T-helper 2 cell treated with Interferon-gamma antibody and Interleukin-4, amounts not matched to agents 5 μg/mL and 100 μg/mL, for 36 hours (primary cell): ENCODE results near the gene FBLN2.

Experiments used
- DNase-seq: peaks from one replicate; pipeline ENCODE4 v3.0.0; 2021; ENCODE audit warnings: low spot score
- H3K27ac Mint-ChIP-seq: one replicate; pipeline ENCODE4 v1.8.0; 2021; ENCODE audit warnings: mild to moderate bottlenecking, mixed read lengths
- H3K27me3 Mint-ChIP-seq: one replicate; pipeline ENCODE4 v1.8.0; 2021; ENCODE audit warnings: low read depth, mixed read lengths
- H3K36me3 Mint-ChIP-seq: one replicate; pipeline ENCODE4 v1.8.0; 2021; ENCODE audit warnings: low read depth, mixed read lengths
- H3K4me1 Mint-ChIP-seq: one replicate; pipeline ENCODE4 v1.8.0; 2021; ENCODE audit warnings: low read depth, mixed read lengths
- H3K4me3 Mint-ChIP-seq: one replicate; pipeline ENCODE4 v1.8.0; 2022; ENCODE audit warnings: mild to moderate bottlenecking, moderate library complexity, mixed read lengths
- H3K9me3 Mint-ChIP-seq: one replicate; pipeline ENCODE4 v1.8.0; 2021; ENCODE audit warnings: mixed read lengths

The FBLN2 gene

DNA sequence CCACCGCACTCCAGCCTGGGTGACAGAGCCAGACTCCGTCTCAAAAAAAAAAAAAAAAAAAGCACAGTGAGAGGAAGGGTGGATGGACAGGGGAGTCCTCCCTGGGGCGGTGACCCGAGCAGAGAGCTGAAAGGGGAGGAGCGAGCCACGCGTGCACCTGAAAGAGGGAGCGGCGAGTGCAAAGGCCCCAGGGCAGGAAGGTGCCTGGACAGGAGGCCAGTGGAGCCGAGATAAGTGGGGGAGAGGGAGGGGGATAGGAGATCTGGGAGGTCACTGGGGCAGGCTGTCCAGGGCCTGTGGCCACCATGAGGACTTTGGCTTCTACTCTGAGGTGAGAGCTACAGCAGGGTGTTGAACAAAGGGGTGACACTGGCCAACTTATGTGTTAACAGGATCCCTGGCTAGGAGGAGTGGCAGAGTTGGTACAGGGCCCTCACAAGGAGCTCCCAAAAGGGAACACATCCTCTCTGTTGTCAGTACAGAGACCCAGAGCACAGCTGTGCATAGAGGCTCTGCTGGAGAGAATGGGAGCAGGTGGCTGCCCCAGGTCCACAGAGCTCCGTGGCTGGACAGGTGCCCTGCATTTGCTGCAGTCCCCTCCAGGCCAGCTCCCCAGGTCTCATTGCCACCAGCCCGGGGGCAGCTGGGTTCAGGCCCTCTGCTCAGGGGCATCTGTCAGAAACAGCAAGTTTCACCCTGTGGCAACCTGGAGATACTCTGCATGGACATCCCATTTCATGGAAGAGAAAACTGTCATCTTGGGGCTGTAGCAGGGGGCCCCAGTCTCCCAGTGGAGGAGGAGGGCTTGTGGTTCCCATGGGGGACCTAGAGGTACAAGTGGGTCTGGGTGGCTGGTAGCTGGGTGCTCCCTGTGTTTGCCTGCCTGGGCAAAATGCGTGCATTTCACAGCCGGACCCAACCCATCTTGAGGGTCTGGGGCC lies 28.5 kb downstream of the FBLN2 start:
- Mint-ChIP-seq H3K9me3 (no peaks in the 10 kb centered on the region), H3K27ac (no peak overlapping the region), H3K27me3 (no peaks in the 10 kb centered on the region), H3K4me3 (no peak overlapping the region), H3K4me1 (no peaks in the 10 kb centered on the region), H3K36me3 (no peaks in the 10 kb centered on the region)
- no peak for DNase-seq

DNA sequence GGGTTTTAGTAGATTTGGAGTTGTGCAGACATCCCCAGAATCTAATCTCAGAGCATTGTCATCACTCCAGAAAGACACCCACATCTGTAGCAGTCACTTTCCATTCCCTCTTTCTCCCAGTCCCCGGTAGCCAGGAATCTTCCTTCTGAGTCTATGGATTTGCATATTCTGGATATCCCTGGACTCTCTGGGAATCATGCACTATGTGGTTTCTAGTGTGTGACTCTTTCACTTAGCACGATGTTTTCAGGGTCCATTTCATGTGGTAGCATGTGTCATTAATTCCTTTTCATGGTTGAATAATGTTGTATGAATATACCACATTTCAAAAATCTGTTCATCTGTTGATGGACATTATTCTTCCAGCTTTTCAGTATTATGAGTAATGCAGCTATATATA lies 29.3 kb downstream of the FBLN2 start:
- DNase-seq, result no peak
- no peak overlapping the region for H3K4me3 Mint-ChIP-seq
- no peaks in the 10 kb centered on the region for H3K4me1 Mint-ChIP-seq
- H3K27me3 Mint-ChIP-seq, result no peaks in the 10 kb centered on the region
- H3K9me3 Mint-ChIP-seq, result no peaks in the 10 kb centered on the region
- H3K36me3 Mint-ChIP-seq, result no peaks in the 10 kb centered on the region
- H3K27ac Mint-ChIP-seq, result no peak overlapping the region

DNA sequence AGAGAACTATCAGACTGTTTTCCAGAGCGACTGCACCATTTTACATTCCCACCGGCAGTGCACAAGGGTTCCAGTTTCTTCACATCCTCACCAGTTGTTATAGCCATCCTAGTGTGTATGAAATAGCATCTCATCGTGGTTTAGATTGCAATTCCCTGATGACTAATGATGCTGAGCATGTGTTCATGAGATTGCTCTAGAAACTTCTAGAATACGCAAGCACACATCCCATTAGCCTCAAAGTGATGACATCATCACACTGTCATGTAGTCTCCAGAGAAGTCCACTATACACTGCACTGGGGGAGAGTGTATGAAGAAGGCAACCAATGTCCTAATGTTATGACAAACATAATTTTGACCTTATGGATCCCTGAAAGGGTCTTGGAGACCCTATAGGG lies 30.1 kb downstream of the FBLN2 start:
- H3K9me3 Mint-ChIP-seq, result no peaks in the 10 kb centered on the region
- no peaks in the 10 kb centered on the region for H3K27me3 Mint-ChIP-seq

DNA sequence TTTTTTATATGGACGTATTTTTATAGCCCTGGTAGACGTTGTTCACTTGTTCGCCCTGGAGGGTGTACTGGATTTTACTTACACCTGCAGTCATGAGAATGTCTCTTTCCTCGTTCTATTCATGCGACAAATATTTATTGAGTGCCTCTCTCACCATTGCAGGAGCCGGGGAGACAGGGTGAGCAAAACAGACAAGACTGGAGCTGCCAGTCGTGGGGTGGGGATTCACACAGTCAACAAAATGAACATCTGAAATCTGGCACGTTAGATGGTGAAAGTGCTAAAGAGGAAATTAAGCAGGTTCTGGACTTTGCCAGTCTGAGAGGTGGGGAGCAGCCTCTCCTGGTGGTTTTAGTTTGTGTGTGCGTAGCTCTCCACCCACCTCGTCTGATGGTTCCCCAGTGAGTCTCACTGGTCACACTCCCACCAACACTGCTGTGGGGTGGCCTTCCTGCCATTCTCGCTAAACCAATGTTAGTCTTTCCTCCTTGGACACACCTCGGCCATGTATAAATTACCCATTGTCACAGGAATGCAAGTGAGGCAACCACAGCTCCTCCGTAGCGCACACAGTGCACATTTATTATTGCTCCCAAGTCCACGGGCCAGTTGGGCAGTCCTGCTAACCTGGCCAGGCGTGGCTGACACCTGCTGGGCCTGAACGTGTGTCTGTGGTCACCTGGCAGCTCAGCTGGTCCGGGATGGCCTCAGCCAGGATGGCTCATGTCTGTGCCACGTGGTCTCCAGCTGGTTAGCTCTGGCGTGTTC lies 31.5 kb downstream of the FBLN2 start:
- H3K4me3 Mint-ChIP-seq, result no peak overlapping the region
- no peaks in the 10 kb centered on the region for H3K9me3 Mint-ChIP-seq
- H3K27ac Mint-ChIP-seq, result no peak overlapping the region
- DNase-seq, result no peak
- H3K4me1 Mint-ChIP-seq, result no peaks in the 10 kb centered on the region
- no peaks in the 10 kb centered on the region for H3K27me3 Mint-ChIP-seq
- H3K36me3 Mint-ChIP-seq, result no peaks in the 10 kb centered on the region

More for the DNA sequence above, 30.1 kb downstream of the FBLN2 start:
- Mint-ChIP-seq H3K27ac (no peak overlapping the region), H3K4me1 (no peaks in the 10 kb centered on the region), H3K4me3 (no peak overlapping the region), H3K36me3 (no peaks in the 10 kb centered on the region)
- DNase-seq, result no peak

DNA sequence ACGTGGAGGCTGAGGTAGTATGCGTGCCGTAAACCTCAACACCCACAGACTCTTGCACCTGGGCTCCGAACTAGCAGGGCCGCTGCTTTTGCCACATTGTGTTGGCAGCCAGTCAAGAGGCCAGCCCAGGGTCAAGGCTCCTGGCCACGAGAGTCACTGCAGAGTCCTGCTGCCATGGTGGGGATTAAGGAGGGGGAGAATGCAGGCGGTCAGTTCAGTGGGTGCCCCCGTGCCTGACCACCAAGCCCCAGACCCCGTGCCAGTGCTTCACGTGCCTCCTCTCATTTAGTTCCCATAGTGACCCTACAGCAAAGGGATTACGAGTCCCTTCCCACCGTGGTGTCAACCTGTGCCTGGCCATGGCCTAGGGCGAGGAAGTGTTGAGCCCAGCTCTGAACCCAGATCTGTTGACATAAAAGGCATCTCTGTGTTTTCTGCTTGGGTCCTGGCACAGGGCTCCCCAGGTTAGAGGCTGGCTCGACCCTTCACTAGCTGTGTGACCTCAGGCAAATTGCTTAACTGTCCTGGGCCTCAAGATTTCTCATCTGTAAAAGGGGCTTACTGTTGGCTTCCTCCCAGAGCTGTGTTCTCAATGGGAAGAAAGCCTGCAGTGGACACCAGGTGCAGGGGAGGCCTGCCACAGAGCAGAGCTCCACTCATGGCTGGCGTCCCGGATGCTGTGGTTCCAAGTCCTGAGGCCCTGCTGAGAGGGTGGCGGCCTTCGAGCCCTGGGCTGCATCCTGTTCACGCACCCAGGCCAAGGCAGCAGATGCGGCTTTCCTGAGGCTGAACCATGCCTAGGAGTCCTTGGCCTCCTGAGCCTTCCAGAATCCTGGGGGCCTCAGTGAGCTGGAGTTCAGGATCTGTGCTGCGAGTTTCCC lies 32.8 kb downstream of the FBLN2 start:
- H3K36me3 Mint-ChIP-seq, result no peaks in the 10 kb centered on the region
- H3K27ac Mint-ChIP-seq, result no peak overlapping the region
- no peaks in the 10 kb centered on the region for H3K9me3 Mint-ChIP-seq
- no peak overlapping the region for H3K4me3 Mint-ChIP-seq
- H3K27me3 Mint-ChIP-seq, result no peaks in the 10 kb centered on the region
- DNase-seq, result no peak
- no peaks in the 10 kb centered on the region for H3K4me1 Mint-ChIP-seq

DNA sequence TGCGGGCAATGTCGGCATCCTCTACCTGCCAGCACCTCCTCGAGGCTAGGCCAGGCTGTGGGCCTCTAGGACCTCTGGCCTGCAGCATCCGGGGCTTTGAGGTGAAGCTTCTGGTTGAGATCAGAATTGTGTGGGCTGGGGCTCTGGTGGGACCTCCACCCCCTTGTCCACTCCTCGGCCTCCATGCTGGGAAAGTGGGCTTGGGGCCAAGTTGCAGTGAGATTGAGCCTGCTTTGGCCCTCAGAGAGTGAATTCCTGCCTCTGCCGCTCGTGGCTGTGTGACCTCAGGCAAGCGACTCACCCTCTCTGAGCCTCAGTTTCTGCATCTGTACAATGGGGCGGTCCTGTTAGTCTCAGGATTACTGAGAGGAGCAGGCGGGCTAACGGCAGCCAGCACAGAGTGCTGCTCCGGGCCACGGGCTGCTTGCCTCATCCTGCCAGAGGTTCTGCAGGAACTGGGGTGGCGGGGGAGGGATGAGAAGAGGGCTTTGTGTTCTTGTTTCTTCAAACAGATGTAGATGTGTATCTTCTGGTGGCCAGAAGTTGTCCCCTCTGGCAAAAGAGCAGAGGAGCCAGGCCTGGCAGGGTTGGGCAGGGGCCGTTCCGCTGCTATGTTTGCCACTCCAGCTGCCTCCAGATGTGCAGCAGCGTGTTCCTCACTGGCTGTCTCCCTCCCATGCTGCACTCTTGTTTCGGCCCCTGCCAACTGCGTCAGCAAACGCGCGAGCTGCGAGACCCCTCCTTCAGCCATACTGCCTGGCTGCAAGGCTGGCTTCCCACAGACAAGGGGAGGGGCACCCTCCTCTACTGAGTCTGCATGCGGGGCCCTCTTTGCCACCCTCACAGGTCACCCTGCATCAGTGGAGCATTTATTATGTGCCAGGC lies 33.7 kb downstream of the FBLN2 start:
- DNase-seq, result no peak
- H3K27ac Mint-ChIP-seq, result no peak overlapping the region
- H3K4me1 Mint-ChIP-seq, result no peaks in the 10 kb centered on the region
- H3K36me3 Mint-ChIP-seq, result no peaks in the 10 kb centered on the region
- no peak overlapping the region for H3K4me3 Mint-ChIP-seq
- no peaks in the 10 kb centered on the region for H3K27me3 Mint-ChIP-seq
- no peaks in the 10 kb centered on the region for H3K9me3 Mint-ChIP-seq

DNA sequence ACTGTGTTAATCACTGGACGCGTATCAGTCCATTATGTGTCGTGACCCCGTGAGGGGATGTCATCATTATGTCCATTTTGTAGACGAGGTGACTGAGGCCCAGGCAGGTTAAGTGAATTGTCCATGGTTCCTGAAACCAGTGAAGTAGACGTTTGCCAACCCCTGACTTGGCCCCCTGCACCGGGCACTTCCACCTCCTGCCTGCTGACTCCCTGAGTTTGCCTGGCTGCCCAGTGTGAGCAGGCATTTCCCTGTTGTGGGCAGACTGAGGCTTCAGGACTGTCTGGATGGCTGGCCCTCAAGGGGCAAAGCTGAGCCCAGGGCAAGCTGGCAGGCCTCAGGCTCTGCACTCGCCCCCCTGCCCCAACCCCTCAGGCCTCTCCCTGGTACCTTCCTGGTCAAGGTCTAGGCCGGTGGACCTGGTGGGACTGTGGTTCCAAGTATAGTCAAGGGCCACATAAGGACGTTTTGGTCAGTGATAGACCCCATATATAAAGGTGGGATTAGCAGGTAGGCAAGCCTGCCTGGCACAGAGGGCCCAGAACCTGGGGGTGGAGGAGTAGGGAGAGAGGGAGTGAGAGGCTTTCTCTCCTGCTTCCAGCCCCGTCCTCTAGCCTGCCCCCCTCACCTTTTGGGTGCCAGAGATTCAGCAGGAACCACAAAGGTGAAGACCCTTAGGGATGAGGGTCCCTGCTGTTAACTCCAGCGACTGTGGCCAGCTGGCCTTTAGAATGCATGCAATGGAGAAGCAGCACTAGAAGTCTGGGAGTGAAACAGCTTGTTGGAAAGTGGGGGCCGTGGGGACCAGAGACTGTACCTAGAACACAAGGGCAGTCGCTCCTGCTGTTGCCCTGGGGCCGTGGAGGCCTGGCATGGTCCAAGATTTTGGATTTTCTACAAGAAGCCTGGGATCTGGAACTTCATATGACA lies 34.6 kb downstream of the FBLN2 start:
- Mint-ChIP-seq H3K4me1 (no peaks in the 10 kb centered on the region), H3K27me3 (no peaks in the 10 kb centered on the region), H3K9me3 (no peaks in the 10 kb centered on the region), H3K36me3 (no peaks in the 10 kb centered on the region), H3K4me3 (no peak overlapping the region), H3K27ac (no peak overlapping the region)
- no peak for DNase-seq

DNA sequence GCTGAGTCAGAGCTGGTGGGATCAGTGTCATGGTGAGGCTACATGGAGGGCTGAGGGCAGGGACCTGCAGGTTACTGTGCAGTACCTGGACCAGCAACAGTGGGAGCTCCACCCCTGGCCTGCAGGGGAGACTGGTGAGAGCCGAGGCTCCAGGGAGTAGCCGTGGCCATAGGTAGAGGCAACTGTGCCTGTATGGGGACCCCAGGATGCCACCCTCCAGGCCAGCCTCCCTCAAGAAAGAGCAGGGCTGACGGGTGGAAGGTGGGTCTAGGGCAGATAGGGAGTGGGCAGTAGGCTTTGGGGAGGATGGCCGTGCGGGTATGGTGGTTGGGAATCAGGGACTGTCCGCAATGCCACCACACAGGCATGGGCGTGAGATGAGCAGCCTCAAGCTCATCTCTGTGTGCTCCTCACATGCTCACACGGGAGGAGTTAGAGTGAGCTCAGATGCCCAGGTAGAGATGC lies 35.5 kb downstream of the FBLN2 start:
- H3K27me3 Mint-ChIP-seq, result no peaks in the 10 kb centered on the region
- no peak for DNase-seq
- no peak overlapping the region for H3K4me3 Mint-ChIP-seq
- H3K4me1 Mint-ChIP-seq, result no peaks in the 10 kb centered on the region
- no peaks in the 10 kb centered on the region for H3K9me3 Mint-ChIP-seq
- H3K27ac Mint-ChIP-seq, result no peak overlapping the region
- no peaks in the 10 kb centered on the region for H3K36me3 Mint-ChIP-seq

DNA sequence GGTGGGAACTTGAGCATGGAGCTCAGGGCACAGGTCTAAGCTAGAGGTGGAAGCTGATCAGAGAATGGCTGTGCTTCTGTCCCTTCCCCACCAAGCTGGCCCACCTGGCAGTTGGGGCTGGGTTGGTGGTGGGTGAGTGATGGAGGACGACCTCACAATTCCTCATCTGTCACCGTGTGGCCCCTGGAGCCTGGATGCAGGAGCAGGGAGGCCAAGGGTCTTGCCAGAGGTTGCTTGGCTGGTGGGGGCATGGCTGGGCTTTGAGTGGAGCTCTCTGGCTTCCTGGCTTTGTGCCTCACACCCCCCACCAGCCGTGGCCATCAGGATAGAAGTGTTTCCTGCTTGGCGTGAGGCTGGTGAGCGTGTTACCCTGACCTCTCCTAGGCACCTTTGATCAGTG lies 36.0 kb downstream of the FBLN2 start:
- H3K27me3 Mint-ChIP-seq, result no peaks in the 10 kb centered on the region
- no peak for DNase-seq
- H3K27ac Mint-ChIP-seq, result no peak overlapping the region
- H3K9me3 Mint-ChIP-seq, result no peaks in the 10 kb centered on the region
- H3K36me3 Mint-ChIP-seq, result no peaks in the 10 kb centered on the region
- no peaks in the 10 kb centered on the region for H3K4me1 Mint-ChIP-seq
- H3K4me3 Mint-ChIP-seq, result no peak overlapping the region

DNA sequence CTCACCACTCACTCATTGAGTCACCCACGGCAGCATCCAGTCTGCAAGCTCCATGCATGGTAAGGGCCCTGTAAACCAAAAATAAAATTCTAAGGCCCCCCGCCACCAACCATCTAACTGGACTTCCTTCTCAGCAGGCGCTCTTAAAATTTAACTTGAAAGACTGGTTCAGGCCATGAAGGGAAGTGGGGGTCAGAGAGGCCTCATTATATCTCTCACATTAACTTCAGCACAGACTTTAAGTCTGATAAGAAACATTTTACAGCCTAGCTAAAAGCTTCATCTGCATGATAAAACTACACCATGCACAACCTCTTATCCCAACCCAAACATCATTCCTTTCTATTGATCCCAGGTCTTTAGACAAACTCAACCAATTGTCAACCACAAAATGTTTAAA lies 38.5 kb downstream of the FBLN2 start:
- H3K27ac Mint-ChIP-seq, result no peak overlapping the region
- no peak for DNase-seq
- no peaks in the 10 kb centered on the region for H3K9me3 Mint-ChIP-seq
- H3K4me3 Mint-ChIP-seq, result no peak overlapping the region
- peaks cover 3% of the 10 kb centered on the region for H3K27me3 Mint-ChIP-seq
- no peaks in the 10 kb centered on the region for H3K36me3 Mint-ChIP-seq
- no peaks in the 10 kb centered on the region for H3K4me1 Mint-ChIP-seq

DNA sequence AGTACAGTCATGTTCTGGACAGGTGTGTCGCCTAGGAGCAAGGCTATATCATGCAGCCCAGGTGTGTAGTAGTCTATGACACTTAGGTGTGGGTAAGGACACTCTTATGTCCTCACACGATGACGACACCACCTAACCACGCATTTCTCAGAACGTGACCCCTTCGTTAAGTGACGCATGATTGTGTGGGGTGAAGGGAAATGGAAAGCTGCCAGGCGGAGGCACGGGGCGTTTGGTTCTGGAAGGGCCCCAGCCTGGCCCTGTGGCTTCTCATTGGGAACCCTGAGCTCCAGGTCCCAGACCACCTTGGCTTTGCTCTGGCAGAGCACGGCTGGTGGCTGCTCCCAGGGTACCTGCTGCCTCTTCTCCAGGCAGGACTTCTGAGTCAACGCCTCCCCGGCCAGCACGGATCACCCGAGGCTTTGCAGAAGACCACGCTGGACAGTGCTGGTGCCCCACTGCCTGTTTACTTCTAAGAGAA lies 39.3 kb downstream of the FBLN2 start:
- Mint-ChIP-seq H3K36me3 (no peaks in the 10 kb centered on the region), H3K4me3 (no peak overlapping the region), H3K4me1 (no peaks in the 10 kb centered on the region), H3K27me3 (peaks cover 3% of the 10 kb centered on the region), H3K9me3 (no peaks in the 10 kb centered on the region), H3K27ac (no peak overlapping the region)
- DNase-seq, result no peak

DNA sequence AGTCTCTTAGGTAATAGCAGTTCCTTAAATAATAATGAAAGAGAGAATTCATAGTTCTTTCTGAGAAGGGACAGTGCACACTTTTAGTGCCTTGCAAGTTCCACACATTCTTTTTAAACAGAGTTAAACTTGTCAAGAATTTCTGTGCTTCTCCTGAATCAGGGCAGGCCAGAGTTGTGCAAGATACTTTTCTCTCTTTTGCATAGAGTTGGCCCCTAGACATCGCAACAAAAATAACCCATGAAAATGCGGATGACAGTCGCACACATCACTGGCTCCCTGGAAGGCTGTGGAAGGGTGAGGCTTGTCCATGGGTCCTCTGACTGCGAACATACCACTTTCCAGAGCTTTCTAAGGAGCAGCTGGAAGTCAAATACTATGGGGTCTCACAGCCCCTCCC lies 40.1 kb downstream of the FBLN2 start:
- H3K4me3 Mint-ChIP-seq, result no peak overlapping the region
- H3K27me3 Mint-ChIP-seq, result peaks cover 3% of the 10 kb centered on the region
- no peak for DNase-seq
- H3K36me3 Mint-ChIP-seq, result no peaks in the 10 kb centered on the region
- H3K27ac Mint-ChIP-seq, result no peak overlapping the region
- no peaks in the 10 kb centered on the region for H3K4me1 Mint-ChIP-seq
- no peaks in the 10 kb centered on the region for H3K9me3 Mint-ChIP-seq
